Tongue (tissue), 2 donors: ENCODE measurements around the gene GDI1. TPM values are rescaled to one million over a fixed set of nuclear protein-coding genes. Genes with fewer than 3 reads are reported as not detected.

Experiments used
- DNase-seq: peaks from one replicate; pipeline ENCODE4 v3.0.0-alpha.2; 2015
- total RNA-seq: library from RNA; depleted of rRNA; stranded (reverse); fragments of >200 nt; gene quantifications from one replicate; pipeline ENCODE4 v1.2.3, GENCODE V29; 2014

The GDI1 gene
- total RNA-seq, 1 donor from 2014 or later: 91.6 TPM

DNA sequence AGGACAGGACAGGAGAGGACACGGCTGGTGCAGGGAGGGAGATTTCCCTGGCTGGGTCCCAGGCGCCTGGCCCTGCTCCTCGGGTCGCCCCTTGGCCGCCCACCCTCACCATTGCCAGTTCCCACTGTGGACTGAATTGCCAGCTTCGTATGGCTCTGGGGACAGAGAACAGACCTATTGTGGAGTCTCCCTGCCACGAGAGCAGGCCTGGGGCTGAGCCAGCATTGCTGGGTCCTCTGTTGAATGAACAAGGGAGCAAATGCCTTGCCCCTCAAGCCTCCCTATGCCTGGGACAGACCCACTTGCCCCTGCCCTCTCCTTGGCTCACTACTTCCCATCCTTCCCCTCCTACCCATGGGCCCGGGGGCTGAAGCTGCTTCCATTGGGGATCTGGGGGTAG lies 25.4 kb downstream of the GDI1 start:
- DNase-seq: no peak

DNA sequence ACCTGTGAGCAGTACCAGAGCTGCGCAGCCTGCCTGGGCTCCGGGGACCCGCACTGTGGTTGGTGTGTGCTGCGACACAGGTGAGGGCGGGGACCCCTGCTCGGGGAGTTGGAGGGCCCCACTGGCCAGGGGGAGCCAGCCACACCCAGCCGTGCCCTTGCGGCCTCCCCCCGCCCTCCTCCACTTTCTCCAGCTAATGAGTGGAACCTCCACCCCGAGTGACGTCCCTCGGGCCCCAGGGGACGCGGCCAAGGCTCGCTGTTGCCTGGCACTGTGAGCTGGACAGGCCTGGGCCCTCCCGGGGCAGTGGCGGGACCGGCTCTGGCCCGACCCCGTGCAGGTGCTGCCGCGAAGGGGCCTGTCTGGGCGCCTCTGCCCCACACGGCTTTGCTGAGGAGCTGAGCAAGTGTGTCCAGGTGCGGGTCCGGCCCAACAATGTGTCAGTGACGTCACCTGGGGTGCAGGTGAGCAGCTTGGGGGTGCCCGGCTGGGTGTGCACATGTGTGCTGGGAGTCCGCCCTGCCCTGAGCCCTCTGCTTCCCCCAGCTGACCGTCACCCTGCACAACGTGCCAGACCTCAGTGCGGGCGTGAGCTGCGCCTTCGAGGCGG lies 26.8 kb downstream of the GDI1 start:
- DNase-seq: no peak

- DNase-seq: no peak
These were observed 27.9 kb downstream of the GDI1 start for GRCh38 chrX:154464806-154465365.

DNA sequence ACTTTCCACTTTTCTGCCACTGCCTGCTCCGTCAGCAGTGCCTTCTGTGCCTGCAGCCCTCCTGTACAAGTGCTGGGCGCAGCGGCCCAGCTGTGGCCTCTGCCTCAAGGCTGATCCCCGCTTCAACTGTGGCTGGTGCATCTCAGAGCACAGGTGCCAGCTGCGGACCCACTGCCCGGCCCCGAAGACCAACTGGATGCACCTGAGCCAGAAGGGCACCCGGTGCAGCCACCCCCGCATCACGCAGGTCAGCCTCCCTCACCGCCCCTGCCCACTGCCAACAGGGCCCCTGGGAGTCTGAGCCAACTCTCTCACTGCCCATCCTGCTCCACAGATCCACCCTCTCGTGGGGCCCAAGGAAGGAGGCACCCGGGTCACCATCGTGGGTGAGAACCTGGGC lies 28.6 kb downstream of the GDI1 start:
- DNase-seq: no peak

DNA sequence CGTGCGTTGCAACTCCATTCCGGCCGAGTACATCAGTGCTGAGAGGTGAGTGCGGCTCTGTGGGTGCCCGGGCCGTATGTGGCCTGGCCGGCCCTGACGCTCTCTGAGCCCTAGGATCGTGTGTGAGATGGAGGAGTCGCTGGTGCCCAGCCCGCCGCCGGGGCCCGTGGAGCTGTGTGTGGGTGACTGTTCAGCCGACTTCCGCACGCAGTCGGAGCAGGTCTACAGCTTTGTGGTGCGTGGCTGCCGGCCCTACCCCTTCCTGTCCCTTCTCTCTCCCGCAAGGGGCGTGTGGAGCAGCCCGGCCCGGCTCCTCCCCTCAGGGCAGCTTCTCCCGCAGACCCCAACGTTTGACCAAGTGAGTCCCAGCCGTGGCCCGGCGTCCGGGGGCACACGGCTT lies 29.1 kb downstream of the GDI1 start:
- DNase-seq: no peak

GRCh38 chrX:154466907-154467306 lies 30.0 kb downstream of the GDI1 start:
- DNase-seq: no peak

DNA sequence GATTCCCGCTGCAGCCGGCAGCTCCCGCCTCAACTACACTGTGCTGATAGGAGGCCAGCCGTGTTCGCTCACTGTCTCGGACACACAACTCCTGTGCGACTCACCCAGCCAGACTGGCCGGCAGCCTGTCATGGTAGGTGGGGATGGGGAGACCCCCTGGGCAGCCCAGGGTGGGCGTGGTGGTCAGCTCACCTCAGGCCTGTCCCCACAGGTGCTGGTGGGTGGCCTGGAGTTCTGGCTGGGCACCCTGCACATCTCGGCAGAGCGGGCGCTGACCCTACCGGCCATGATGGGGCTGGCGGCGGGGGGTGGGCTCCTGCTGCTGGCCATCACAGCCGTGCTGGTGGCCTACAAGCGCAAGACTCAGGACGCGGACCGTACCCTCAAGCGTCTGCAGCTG lies 30.6 kb downstream of the GDI1 start:
- no peak for DNase-seq

DNA sequence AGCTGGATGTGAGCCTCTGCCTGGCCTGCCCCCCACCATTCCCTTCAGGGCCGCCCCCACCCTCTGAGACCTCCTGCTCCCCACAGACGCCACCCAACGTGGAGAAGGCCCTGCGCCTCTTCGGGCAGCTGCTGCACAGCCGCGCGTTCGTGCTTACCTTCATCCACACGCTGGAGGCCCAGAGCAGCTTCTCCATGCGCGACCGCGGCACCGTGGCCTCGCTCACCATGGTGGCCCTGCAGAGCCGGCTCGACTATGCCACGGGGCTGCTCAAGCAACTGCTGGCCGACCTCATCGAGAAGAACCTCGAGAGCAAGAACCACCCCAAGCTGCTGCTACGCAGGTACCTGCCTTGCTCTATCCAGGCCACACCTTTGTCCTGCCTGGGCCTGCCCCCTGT lies 31.3 kb downstream of the GDI1 start:
- no peak for DNase-seq

- no peak for DNase-seq
These were observed 32.2 kb downstream of the GDI1 start for GRCh38 chrX:154469114-154469513.

- DNase-seq: no peak
These were observed 32.9 kb downstream of the GDI1 start for GRCh38 chrX:154469880-154470279.

DNA sequence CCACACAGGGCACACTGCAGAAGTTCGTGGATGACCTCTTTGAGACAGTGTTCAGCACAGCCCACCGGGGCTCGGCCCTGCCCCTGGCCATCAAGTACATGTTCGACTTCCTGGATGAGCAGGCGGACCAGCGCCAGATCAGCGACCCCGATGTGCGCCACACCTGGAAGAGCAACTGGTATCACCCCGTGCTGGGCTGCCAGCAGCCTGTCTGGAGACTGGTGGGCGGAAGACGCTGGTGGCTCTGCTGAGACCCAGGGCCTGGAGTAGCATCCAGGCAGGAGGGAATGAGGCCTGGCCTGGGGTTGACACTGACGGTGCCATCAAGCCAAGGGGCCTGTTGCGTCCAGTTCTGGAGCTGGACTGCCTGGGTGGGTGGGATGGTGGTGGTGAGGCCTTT lies 33.5 kb downstream of the GDI1 start:
- DNase-seq: no peak

- DNase-seq: no peak
These were observed 34.1 kb downstream of the GDI1 start for GRCh38 chrX:154470914-154471568.

- no peak for DNase-seq
These were observed 35.1 kb downstream of the GDI1 start for GRCh38 chrX:154471839-154472684.

- DNase-seq: no peak
These were observed 36.0 kb downstream of the GDI1 start for GRCh38 chrX:154472685-154473632.

- no peak for DNase-seq
These were observed 36.7 kb downstream of the GDI1 start for GRCh38 chrX:154473683-154474082.

GRCh38 chrX:154476821-154477220 lies 39.9 kb downstream of the GDI1 start:
- DNase-seq: no peak

- DNase-seq: no peak
These were observed 41.0 kb downstream of the GDI1 start for GRCh38 chrX:154477891-154478477.

DNA sequence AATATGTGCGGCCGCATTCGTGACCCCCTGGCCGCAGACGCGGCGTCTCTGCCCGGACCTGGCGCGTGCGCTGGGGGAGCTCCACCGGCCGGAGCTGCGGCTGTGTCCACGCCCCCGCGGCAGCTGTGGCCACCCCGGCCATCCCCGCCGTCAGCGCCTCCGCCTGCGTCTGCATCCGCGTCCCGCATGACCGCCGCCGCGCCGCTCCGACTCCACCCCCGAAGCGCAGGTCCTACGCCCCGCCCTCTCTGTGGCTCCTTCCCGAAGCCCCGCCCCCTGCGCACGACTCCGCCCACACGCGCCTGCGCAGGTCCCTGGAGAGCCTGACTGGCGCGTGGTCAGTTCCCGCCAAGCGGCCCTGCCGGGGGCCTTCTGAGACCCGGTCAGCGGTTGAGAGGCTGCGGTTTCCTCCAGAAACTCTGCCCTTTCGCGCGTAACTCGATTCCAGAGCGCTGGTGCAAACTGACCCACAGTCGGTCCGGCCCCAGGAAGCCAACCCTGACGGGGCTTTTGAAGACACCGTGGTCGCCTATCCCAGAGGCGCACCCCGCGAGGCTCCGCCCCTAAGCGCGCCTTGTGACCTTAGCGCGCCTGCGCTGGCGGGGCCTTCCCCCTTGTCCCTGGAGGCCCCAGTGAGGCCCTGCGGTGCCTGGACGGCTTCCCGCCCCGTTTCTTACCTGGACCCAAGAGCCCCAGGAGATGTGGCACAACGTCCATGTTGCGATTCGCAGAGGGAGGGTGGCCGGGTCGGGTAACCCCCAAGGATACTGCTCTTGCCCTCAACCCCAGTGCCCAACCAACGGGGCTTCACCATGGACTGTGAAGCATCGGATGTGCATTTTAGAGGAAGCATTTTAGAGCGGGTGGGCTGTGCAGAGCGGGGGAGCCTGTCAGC lies 42.0 kb downstream of the GDI1 start, which contains the start of gene LAGE3:
LAGE3 (minus strand) TSS at position 554 of the 895 bp plus-strand sequence; CDS start at position 188, 366 bp downstream.
- DNase-seq: peak; percentile 94

DNA sequence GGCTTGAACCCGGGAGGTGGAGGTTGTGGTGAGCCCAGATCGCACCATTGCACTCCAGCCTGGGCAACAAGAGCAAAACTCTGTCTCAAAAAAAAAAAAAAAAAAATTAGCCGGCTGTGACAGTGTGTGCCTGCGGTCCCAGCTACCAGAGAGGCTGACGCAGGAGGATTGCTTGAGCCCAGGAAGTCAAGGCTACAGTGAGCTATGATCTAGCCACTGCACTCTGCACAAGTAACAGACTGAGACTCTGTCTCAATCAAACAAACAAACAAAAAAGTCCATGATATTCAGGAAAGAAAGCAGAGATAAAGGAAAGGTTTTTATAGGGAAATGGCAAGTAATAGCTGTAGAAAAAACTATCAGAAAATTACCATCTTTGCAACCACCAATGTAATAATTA lies 44.2 kb downstream of the GDI1 start:
- DNase-seq: no peak

DNA sequence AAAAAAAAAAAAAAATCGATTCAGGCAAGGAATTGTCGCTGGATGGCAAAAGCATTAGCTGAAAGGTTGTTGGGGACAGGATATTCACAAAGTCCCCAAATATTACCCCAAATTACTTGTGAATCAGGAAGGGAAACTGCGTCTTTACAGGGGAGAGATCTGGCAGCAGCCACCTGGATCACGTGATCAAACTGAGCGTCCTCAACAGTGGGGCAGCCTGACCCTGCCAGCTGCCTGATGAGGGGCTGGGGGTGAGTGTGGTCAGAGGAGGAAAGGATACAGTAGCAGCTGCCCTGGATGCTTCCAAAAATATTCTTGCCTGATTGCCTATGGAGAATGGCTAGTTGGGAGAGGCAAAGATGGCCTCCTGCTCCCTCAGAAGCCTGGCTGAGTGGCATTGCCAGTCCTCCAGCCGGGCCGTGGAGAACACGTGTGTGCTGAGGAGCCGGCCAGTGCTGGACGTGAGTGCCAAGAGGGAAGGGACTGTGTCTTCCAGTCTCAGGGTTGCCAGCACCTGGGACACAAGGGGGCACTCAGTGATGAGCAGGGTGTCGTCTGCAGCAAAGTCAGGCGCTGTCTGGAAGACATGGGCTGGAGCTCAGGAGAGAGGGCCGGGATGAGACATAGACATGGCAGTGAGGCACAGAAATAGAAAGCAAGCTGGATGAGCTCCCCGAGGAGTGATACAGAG lies 45.1 kb downstream of the GDI1 start:
- DNase-seq: no peak
